Fibroblast of skin of left biceps (primary cell): ENCODE measurements around the gene CCDC102B.
A peak's percentile ranks its signal among the peaks of the same experiment; 100 is the strongest.
"Not testable (repeated sequence)": the region's sequence is repeated elsewhere in the genome, so short reads cannot be mapped to it uniquely, and the experiment has no call there.

ENCODE experiments used
- DNase-seq, 2 experiments: peaks; one replicate each; pipeline ENCODE4 v3.0.0-alpha.2; 2013; ENCODE audit warnings: low read depth in 2 of 2

Gene CCDC102B

DNA sequence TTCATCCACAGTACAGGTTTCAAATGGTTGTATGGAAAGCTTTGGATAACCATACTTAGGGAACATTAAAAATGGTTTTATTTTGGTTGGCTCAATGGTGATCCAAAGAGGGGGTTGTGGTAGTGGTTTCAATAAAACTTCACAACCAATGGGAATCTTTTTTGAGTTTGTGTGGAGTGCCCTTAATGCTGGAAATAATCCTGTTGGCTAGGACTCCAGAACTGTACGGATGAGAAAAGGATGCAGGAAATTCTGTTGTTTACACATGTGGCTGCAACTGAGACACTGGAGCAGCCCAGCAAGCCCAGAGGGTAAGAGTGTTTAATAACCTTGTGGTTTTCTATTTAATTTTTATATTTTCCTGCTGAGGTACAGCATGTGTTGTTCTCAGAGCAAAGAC lies at the start of gene CCDC102B:
Gene CCDC102B (plus strand): TSS at position 210 of the 400 bp plus-strand sequence. CDS start 38,684 bp downstream, outside the sequence.
- peak; percentile 42 to 58 for DNase-seq

DNA sequence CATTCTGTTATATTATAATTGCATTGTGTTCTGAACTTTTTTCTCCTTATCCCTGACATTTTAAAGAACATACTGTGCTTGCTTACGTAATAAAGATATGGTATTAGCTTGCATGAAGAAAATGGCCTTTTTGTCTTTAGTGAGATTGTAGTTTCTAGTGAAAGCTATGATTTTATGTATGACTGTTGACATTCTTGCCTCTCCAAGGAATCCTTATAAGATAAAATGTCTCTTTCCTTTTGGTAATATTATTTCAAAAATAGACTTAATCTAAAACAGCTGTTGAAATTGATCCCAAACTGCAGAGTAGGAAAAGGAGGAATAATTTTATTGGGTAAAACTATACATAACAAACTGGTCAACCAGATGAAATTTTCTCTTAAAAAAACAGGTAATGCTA lies 40.8 kb upstream of the CCDC102B start:
- peak; percentile 36 to 39 for DNase-seq

DNA sequence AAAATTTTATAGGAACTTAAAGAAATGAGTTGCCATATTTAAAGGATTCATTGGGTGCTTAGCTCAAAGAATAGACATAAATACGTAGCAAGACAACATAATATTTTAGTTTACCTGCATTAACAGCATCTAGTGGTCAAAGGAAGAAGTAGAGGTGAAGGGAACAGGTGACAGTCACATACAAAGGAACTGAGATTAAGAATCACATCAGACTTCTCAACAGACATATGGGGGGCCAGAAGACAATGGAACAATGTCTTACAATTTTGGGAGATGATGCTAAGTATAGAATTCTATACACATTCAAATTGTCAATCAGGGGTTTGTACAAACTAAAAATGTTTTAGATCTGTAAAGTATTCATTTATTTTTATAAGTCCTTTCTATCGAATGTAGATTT lies 38.6 kb upstream of the CCDC102B start:
- no peak for DNase-seq

DNA sequence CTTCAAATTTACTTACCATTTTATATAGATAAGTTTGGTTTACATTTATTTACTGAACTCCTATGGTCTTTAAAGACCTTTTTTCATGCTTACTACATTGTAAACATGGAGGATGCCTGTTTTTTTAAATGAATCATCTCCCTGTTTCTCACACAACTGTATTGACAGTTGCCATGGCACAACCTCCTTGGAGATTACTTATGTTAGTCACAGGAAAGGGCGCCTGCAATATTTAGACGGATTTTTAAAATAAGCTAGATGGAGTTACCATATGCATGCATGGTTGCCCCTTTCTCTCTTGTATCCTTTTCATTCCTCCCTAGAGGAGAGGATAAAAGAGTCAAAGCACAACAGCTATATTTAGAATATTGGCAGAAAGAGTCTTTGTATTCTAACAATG lies 34.8 kb upstream of the CCDC102B start:
- DNase-seq, result no peak

DNA sequence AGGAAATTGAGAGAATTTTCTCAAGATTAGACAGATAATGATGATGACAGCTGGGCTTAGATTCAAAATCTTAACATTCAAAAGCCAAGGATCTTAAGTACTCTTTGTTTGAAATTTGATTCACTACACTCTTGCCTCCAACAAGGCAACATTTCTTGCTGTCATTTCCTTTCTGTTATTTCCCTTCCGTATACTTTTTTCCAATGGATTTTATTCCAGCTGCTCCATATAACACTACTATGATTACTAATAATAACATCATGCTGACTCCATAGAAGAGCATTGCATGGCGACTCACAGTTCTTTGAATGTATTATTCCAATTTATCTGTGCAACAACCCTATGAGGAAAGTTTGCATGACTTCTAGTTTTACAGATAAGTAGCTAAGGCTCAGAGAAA lies 33.9 kb upstream of the CCDC102B start:
- no peak for DNase-seq

DNA sequence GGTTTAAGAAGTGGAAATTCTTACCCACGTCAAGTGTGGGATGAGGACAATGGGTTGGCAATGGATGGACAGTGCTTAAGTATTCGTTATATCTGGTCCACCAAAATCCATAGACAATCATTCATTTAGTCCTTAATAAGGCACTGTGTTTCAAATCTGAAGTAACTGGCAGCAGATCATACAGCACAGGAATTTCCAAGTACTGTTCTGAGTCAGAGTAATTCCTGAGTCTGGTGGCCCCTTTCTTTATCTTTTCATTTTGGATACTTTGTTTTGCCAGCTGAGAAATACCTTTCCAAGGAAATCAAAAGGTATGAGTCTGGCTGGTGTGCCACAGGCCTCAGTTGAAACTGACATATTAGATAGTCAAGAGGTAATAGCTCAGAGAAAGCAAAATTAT lies 31.4 kb upstream of the CCDC102B start:
- DNase-seq, result no peak

DNA sequence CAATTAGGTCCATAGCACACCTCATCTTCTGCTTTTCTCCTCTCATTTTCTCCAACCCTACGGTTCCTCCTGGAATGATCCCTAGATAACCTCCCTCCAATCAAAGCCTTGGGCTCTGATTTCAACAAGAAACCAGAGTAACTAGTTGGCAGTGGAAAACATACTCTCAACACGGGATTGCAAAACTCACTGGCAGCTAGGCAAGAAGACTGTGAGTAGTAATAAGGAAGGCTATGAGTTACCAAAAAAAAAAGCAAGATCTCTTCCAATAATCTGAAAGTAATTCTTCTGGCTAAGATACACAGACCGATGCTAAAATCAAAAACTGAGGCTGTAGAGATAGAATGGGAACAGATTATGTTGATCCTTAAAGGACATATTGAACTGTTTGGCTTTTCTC lies 28.4 kb upstream of the CCDC102B start:
- no peak for DNase-seq

DNA sequence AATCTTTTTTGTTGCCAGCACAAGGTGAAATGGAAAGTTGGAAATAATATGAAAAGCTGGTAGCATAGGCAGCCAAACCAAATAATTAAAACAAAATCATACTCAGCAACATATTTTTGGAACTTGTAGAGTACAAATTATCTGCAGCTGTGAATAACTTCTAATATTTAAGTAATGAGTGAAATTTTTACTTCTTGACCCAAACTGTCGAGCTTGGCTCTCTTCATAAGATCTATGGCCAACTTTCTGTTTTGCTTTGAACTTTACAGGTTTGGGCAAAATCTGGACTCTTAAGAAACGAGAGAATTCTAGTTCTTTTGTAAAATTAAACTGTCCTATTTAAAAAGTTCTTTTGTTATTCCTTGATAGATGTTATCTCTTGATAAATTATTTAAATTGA lies 25.6 kb upstream of the CCDC102B start:
- DNase-seq, result no peak

DNA sequence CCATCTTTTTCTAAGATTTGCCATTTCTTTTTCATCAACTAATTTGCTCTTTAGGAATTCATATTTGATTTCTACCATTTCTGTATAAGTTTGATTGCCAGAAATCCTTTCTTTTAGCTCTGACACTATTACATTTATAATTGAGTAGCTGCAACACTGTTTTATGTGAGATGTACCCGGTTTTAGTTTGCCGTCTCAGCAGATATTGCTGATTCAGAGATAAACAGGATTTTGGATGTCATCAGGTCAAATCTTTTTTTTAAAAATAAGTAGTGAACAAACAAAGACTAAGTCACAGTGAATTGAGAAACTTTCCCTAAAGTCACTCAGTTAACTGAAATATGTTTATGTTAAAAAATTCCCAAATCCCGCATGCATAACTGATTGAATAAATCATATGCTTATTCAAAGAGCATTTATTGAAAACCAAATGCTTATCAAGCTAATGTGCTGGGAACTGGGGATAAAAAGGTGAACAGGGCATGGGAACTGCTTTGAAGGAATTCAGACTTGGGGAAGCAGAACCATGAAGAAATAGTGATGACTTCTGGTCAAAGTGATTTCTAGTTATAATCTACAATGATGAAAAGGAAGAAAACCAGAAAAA lies 19.5 kb upstream of the CCDC102B start:
- DNase-seq, result no peak

DNA sequence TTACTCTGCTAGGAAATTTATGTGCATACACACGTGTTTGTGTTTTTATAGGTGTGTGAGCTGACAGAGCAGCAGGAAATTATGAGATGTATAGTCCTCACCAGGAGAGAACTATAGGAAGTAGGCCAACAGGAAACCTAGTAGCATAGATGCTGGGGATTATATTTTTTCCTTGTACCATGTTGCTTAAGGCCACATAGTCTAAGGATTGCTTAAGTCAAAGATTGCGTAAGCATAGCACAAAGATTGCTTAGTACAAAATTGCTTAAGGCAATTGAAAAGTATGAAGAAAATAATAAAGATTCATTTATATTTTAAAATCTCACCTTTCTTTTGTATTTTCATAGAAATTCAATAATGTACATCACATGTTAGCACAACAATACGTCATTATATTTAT lies 18.7 kb upstream of the CCDC102B start:
- DNase-seq, result no peak

DNA sequence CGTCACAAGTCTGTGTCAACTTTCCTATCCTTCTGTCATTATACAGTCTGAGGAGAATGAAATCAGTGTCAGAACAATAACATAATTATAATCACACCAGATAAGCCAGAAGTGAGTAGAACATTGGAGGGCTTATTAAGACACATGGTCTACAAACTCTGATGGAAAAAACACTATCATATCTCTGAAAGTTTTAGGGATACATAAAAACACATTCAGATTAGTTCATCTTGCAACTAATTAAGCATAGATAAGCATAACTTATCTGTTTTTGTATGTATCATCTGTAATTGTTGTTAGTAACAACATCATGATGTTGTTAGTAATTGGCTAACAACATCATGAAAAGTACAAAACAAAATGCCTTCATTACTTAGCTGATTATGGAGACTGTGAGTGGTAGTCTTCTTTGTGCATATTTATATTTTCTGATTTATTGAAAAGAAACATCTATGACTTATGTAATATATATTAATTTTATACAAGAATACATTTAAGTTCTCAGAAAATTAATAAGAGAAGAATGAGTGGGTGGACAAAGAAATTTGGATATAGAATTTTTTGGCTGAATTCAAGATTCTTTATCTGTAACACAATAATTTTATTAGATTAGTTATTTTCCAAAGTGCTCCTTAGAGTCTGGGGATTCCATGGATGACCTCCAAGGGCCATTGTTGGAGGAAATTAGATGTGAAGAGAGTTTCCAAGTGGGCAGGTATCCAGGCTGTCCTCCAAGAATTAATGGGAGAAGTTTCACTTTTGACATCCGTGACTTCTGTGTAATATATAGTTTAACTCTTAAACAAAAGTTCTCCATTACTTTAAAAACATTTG lies 16.9 kb upstream of the CCDC102B start:
- no peak for DNase-seq

DNA sequence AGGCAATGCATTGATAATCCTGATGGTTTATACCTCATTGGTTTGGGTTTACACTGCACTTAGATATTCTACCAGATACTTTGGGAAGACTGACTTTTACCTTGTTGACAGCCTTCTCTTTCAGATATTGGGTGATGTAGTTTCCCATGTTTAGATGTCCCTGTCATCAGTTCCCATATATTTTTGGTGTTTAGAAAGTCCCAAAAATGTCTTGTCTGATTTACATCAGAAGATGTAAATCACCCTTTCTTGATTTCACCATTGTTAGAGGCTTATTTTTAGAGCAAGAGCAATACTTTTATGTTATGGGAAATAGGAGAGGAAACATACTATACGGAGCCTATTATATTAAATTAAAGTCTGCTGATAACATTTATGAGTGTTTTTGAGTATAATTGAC lies 14.4 kb upstream of the CCDC102B start:
- DNase-seq, result no peak

DNA sequence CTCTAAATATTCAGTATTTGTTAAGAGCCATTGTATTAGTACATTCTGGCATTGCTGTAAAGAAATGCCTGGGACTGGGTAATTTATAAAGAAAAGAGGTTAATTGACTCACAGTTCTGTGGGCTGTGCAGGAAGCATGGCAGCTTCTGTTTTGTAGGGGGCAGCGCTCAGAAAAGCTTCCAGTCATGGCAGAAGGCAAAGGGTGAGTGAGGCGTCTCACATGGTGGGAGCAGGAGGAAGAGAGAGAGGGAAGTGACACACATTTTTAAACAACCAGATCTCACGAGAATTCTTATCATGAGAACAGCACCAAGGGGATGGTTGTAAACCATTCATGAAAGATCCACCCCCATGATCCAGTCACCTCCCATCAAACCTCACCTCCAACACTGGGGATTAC lies 13.8 kb upstream of the CCDC102B start:
- no peak for DNase-seq

DNA sequence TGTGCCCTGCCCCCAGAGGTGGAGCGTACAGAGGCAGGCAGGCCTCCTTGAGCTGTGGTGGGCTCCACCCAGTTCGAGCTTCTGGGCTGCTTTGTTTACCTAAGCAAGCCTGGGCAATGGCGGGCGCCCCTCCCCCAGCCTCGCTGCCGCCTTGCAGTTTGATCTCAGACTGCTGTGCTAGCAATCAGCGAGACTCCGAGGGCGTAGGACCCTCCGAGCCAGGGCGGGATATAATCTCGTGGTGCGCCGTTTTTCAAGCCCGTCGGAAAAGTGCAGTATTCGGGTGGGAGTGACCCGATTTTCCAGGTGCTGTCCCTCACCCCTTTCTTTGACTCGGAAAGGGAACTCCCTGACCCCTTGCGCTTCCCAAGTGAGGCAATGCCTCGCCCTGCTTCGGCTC lies 7.6 kb upstream of the CCDC102B start:
- not testable (repeated sequence) for DNase-seq

DNA sequence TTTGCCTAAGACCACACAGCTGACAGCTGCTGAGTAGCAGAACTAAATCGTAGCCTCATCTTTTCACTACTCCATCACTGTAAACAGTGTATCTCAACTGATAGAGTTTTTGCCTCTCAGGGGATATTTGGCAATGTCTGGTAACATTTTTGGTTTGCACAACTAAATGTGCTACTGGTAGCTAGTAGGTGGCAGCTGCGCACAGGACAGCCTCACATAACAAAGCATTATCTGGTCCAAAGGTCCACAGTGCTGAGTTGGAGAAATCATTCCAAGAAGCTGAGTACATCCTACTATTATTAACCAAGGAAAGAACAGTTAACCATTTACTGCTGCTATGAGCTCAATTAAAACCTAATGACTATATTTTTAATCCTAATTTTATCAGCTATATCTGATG lies 6.1 kb upstream of the CCDC102B start:
- no peak for DNase-seq

DNA sequence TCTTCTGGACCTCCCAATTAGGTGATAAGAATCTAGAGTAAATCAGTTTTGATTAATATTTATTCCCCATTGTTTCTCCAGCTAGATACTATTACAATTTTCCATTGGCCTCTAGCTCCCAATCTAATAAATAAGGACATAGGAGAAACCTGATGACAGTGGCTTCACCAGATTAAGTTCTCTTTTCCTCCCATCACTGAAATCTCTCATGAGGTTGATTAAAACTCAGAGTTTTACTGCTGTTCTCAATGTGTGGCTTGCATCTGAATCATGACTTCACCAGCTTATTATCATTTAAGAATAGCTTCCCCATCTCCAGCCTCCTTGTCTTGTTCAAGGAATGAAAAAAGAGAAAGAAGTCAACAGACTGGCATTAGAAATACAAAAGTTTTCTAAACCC lies 3.9 kb upstream of the CCDC102B start:
- DNase-seq, result peak in 1 of 2 experiments; percentile 23

DNA sequence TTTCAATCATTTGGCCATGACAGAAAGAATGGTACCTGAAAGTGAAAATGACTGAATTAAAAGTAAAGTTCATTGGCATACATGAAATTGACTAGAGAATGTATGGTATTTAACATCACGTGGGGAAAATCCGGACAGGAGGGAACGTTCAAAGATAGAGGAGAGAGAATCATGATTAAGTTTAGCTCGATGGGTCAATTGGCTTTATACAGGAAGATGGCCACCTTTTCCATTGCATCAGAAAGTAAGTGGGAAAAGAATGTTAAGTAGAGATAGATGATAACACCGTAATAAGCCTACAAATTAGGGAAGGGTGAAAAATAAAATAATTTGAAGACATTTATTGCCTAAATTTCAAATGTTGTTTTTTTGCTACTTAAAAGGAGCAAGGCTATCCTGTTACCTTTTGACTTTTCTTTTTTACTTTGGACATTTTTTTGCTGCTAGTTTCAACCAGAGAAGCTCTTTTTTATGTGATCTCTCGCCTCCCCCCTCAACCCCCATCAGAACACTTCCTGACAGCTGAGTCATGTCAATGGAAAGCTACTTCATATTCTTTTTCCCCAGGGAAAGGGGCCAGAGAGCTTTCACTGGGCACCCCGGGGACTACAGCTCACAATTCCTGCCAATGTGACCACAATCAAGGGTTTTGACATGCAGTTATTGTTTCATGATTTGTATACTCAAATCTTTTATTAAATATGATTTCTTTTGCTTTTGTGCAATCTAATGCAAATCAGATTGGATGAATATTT lies 767 bp upstream of the CCDC102B start:
- peak; percentile 71 to 76 for DNase-seq

DNA sequence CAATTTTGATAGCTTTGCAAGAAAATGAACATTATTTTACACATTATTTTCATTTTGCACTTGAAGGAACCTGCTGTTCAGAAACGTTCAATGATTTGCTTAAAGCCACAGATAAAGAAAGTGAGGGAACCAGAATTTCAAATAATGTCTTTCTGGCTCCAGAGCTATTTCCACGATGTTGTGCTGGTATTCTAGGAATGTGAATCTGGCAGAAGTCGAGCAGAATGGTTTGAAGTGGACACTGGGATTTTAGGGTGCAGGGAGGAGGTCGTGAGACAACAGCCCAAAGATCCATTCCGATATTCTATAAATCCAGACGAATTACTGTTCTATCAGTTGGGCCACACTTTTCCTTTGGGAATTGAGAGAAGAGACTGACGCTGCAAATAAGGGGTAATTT lies 2.2 kb downstream of the CCDC102B start:
- no peak for DNase-seq

DNA sequence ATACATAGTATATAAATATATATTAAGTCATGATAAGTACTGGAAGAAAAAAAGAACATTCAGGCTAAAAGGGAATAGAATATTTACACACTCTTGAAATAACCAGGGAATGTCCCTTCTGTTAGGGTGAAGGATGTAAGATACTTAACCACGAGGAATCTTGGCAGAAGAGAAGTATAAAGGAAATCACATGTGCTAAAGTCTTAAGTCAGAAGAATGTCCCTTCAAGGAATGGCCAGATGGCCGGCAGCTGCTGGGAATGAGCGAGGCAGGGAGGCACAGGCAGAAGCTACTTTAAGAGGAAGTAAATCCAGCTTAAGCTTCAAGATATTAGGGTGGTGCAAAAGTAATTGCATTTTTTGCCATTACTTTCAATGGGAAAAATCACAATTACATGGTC lies 5.5 kb downstream of the CCDC102B start:
- peak; percentile 82 to 83 for DNase-seq

DNA sequence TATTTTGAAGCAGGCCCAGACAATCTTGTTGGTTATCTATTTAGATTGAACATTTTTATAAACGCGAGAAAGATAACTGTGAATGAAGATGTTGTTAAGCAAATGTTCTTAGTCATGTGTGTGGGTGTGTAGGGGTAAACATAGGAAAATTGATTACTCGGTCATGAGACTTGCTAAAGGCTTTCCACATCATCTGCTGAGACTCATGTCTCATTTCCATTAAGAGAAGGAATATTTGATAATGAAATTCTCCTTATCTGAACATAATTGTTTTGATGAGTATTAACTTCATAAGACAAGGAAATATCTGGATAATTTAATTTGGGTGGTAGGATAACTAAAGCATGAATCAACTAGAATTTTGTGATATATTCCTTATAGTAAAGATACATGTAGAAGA lies 19.7 kb downstream of the CCDC102B start:
- DNase-seq, result no peak

DNA sequence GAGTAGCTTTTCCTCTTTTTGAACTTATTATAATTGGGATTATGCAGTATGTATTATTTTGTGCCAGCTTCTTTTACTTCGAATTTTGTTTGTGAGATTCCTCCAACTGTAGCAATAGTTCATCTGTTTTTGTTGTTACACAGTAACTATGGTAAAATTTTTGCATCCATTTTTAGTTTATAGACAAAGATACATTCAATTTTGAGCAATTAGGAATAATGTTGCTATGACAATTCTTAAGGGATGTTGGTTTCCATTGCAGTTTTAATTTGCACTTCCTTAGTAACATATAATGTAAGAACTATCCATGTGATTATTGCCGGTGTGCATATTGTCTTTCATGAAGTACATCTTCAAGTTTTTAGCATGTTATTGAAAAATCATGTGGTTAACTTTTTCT lies 20.7 kb downstream of the CCDC102B start:
- DNase-seq, result no peak

DNA sequence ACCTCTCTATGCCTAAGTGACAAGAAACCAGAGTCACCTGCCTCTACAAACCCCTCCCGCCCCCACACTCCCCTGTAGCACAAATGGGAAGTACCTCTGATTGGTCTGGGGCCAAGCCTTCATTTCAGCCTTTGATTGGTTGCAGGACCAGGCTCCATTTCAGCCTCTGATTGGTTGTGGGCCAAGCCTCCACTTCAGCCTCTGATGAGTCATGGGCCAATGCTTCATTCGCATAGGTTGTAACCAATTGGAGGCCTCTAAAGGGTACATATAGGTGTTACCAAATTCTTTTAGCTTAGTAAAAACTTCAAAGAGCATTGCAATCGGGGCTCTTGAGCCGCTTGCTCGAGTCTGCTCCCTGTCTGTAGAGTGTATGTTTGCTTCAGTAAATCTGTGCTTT lies 25.0 kb downstream of the CCDC102B start:
- DNase-seq, result no peak

DNA sequence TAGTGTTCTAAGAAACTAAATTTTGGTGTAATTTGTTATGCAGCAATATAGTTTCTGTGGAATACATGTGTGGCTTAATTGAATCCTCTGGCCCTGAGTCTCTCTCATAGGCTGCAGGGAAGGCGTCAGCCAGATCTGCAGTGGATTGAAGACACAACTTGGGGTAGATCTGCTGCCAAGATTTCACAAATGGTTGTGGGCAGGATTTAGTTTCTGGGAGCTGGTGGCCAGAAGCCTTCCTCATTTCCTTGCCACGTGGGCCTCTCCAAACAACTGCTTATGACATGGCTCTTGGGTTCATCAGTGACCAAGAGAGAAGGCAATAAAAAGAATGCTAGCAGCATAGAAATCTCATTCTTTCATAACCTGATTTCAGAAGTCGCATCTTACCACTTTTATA lies 28.2 kb downstream of the CCDC102B start:
- DNase-seq, result no peak
